Muscle layer of colon (tissue), 2 donors: ENCODE data around the gene PNPLA2.

Source experiments
- H3K27ac ChIP-seq: one replicate; pipeline ENCODE4 v1.7.0; 2013; ENCODE audit warnings: low read depth, mild to moderate bottlenecking, low read length, moderate library complexity
- H3K27me3 ChIP-seq, 2 donors: one replicate each; pipeline ENCODE4 v1.7.0; 2013; ENCODE audit warnings: low read length in 2 of 2, mild to moderate bottlenecking in 2 of 2; ENCODE audit not compliant: insufficient read depth in 2 of 2, control insufficient read depth in 1 of 2
- H3K36me3 ChIP-seq: one replicate; pipeline ENCODE4 v1.7.0; 2013; ENCODE audit warnings: mild to moderate bottlenecking, low read length; ENCODE audit not compliant: insufficient read depth
- H3K4me1 ChIP-seq: one replicate; pipeline ENCODE4 v1.7.0; 2013; ENCODE audit warnings: mild to moderate bottlenecking, low read length; ENCODE audit not compliant: insufficient read depth
- H3K4me3 ChIP-seq, 2 donors: one replicate each; pipeline ENCODE4 v1.7.0; 2013; ENCODE audit warnings: low read length in 2 of 2, low read depth in 1 of 2, mild to moderate bottlenecking in 1 of 2, moderate library complexity in 1 of 2
- H3K9ac ChIP-seq: one replicate; pipeline ENCODE4 v1.7.0; 2013; ENCODE audit warnings: low read length
- H3K9me3 ChIP-seq: one replicate; pipeline ENCODE4 v1.7.0; 2013; ENCODE audit warnings: mild to moderate bottlenecking, low read length
- donor health status: abdominal sarcoma.
- donor health status: Adenocarcinoma of cecum.

The PNPLA2 gene

DNA sequence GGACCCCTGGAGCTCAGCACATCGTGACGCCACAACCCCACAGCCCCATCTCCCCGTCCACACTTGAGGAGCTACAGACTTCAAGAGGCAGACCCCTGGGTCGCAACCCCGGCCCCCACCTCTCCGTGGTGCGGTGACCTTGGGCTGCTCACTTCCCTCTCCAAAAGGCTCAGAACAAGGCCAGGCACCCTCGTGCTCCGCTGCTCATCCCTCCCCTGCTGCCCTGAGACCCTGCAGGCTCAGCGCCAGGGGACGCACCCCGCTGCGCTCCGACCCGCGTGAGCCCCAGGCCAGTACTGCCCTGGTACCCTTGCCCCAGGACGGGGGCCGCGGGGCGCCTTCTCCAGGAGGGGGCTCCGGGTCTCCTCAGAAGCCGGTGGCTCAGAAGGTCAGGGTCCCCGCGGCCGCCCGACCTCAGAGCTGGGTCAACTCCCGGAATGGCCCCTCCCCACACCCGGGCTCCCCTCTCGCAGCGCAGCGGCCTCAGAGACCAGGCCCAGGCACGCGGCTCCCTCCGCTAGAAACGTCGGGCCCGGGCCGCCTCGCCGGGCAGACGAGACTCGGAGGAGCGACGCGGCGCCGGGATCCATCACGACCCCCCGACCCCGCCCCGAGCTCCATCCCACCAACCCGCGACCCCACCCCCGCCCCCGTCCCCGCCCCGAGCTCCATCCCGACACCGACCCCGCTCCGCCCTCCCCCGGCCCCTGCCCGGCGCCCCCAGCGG, 42.0 kb upstream of the PNPLA2 start:
- no peaks in the 10 kb centered on the region for H3K9me3 ChIP-seq
- H3K27me3 ChIP-seq = no peaks in the 10 kb centered on the region
- H3K4me3 ChIP-seq = peak overlapping the region; percentile 71 to 87
- H3K4me1 ChIP-seq = peaks cover 20% of the 10 kb centered on the region
- peaks cover 12% of the 10 kb centered on the region for H3K36me3 ChIP-seq
- H3K27ac ChIP-seq = peak overlapping the region; percentile 51
- peak overlapping the region; percentile 39 for H3K9ac ChIP-seq

DNA sequence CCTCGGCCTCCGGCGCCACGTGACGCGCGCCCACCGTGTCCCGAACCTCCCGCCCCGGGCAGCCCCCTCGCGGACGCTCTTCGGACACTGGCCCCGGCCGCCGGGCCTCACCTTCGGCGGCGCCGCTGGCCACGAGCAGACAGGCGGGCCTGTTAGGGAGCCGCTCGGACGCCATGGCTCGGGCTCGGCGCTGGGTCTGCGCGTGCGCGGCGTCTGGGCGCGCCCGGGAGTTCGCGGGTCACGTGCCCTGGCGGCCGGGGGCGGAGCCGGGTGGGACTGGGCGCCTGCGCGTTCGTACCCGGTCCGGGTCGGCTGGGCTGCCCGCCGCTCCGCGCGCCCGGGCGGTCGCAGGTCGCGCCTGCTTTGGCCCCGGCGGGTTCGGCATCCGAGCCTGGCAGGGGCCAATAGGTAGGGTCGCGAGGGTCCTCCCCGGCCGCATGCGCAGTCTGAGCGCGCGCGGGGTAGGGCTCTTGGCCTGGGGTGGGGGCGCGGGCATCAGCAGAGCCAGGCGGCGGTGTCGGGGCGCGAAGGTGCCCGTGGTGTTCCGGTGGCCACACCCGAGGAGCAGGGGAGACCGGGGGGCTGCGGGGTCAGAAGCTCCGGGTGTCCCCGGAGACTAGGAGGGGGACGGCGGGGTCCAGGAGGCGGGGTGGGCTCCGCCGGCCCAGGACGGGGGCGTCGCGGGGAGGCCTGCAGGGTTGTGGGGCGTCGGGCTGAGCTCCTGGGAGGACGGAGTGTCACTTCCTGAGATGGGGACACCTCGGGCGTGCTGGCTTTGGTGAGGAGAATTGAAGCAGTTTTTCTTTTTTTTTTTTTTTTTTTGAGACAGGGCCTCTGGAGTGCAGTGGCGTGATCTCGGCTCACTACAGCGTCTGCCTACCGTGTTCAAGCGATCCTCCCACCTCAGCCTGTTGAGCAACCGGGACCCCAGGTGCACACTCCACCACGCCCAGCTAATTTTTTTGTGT, 41.1 kb upstream of the PNPLA2 start, which contains the start of gene GATD1:
Gene GATD1, minus strand, starts transcription at position 200 of the 968 bp plus-strand sequence. Its CDS starts 25 bp downstream, at position 175.
- Histone ChIP-seq H3K9me3 (no peaks in the 10 kb centered on the region), H3K9ac (peak within 1 kb of the TSS; percentile 49), H3K27me3 (no peaks in the 10 kb centered on the region), H3K36me3 (peaks cover 11% of the 10 kb centered on the region), H3K27ac (peak within 1 kb of the TSS; percentile 89), H3K4me3 (peak within 1 kb of the TSS; percentile 71 to 87), H3K4me1 (peaks cover 20% of the 10 kb centered on the region)

DNA sequence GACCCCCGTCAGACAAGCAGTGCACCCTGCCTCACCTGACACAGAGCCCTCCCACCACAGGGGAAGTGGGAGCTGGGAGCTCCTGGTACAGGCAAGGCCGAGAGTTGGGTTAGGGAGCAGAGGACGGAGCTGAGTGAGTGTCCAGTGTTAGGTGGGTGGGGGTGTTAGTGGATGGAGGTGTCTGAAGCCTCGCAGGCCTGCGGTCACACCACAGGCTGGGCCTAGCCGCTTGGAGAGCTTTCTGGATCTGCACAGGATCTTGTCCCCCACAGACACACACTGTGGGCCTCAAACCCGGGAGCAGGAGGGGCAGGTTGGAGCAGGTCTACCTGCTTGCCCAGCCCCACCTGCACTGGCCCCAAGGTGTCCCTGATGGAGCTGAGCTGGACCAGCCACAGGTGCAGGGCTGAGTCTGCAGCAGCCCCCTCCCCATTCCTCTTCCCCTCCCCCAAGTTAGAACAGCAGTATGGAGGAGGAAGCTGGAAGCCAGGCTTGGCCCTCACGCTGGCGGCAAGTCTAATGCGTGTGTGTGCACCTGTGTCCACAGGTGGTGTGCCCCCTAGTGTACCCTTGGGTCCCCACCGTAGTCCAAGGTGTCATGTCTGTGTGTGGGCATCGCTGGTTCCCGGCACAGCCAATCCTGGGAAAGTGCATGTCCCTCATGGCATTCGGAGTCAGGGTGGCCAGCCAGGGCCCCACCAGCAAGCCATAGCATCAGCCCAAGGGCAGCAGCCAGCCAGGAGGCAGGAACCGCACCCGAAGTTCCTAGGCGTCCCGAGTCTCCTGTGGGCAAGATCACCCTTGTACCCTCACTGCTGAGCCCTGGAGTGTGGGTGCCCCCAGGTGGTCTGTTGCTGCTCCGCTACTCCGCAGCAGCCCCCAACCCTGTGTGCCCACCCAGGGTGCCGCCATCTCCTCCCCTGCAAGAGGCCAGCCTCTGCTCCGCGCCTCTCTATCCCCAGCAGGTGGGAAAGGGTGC, 39.4 kb upstream of the PNPLA2 start:
- H3K27me3 ChIP-seq = no peaks in the 10 kb centered on the region
- H3K9ac ChIP-seq = no peak overlapping the region
- H3K4me3 ChIP-seq = no peak overlapping the region
- H3K36me3 ChIP-seq = no peaks in the 10 kb centered on the region
- H3K27ac ChIP-seq = no peak overlapping the region
- peaks cover 32% of the 10 kb centered on the region for H3K4me1 ChIP-seq
- no peaks in the 10 kb centered on the region for H3K9me3 ChIP-seq

DNA sequence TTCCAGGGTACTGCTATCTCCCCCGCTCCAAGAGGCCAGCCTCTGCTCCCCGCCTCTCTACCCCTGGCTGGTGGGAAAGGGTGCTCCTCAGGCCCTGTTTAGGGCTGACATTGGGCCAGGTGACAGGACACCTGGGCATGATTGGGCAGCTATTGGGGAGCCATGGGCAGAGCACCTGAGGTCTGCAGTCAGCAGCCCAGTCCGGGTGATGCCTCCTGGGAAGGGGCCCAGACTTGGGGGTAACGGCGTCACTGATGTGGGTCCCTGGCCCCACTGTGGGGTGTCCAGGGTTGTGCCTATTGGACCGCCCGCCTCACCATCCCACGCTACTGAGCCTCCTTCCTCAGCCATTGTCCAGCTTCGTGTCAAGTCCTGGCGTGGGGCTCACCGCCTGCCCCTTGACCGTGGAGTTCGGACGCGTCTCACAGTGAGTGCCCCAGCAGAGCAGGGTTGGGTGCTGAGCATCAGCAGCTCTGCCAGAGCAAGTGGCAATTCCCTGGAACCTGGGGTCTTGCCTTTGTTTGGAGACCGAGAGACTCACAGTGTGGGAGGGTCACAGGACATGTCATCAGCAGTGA, 38.7 kb upstream of the PNPLA2 start:
- H3K36me3 ChIP-seq = no peaks in the 10 kb centered on the region
- H3K4me1 ChIP-seq = peaks cover 28% of the 10 kb centered on the region
- no peak overlapping the region for H3K4me3 ChIP-seq

DNA sequence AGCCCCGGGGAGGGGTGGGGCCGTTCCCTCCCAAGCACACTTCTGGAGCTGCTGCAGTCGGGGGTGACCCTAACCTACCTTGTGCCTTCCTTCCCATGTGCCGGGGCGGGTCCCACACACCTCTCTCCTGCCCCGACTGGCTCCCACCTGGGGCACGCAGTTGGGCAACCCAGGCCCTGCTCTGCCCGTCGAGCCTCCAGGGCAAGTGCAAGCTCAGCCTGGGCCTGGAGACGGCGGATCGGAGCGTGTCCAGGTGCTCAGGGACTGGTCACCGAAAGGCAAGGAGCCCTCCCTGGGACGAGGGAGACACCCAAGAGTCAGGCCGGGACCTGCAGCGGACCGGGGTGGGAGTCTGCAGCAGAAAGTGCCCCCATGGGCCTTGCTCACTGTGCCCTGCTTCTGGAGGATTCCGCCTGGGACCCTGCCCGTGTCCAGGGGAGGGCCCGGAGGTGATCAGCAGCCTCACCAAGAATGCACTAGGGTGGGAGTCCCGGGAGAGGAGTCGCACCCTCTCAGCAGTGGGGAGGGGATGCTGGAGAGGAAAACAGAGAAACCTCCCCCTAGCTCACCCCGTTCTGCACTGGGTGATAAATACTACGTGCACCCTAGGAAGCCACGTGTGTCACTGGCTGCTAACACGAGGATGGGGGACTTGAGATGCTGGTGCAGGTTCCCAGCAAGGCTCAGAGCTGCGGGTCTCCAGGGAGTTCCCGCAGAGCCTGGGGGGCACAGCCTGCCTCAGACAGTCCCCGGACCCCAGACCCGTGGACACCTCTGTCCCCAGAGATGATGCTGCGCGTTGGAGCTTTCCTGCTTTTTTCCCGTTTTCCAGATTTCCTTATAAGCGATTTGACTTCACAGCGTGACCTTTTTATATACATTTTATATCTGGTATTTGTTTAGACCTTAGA, 36.2 kb upstream of the PNPLA2 start:
- H3K9ac ChIP-seq = peak overlapping the region; percentile 9
- no peaks in the 10 kb centered on the region for H3K27me3 ChIP-seq
- H3K4me1 ChIP-seq = peaks cover 21% of the 10 kb centered on the region
- no peak overlapping the region for H3K27ac ChIP-seq
- H3K9me3 ChIP-seq = no peaks in the 10 kb centered on the region
- no peaks in the 10 kb centered on the region for H3K36me3 ChIP-seq
- H3K4me3 ChIP-seq = no peak overlapping the region

More for the DNA sequence above, 38.7 kb upstream of the PNPLA2 start:
- Histone ChIP-seq H3K9me3 (no peaks in the 10 kb centered on the region), H3K27ac (no peak overlapping the region), H3K27me3 (no peaks in the 10 kb centered on the region), H3K9ac (no peak overlapping the region)

DNA sequence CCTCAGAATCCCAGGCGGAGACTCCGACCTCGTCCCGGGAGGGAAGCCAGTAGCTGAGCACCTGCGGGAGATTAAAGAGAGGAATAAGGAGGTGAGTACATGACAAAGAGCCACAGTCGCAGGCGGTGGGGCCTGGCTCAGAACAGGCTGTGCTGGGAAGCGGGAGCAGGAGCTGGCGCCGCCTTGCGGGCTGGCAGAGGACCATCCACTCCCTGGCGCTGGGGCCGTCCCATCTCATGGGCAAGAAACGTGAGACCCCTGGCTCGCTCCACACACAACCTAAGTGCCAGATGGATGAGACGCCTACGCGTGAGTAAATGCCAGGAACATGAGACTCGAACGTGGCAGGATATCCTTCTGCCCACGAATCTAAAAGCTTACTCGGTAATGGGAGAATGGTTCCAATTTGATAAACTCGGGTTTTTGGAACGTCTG, 35.1 kb upstream of the PNPLA2 start:
- no peaks in the 10 kb centered on the region for H3K36me3 ChIP-seq
- H3K4me3 ChIP-seq = no peak overlapping the region
- peaks cover 13% of the 10 kb centered on the region for H3K4me1 ChIP-seq
- no peaks in the 10 kb centered on the region for H3K9me3 ChIP-seq
- H3K9ac ChIP-seq = no peak overlapping the region
- H3K27ac ChIP-seq = no peak overlapping the region
- H3K27me3 ChIP-seq = peaks cover 0 to 6% of the 10 kb centered on the region in 2 donors

DNA sequence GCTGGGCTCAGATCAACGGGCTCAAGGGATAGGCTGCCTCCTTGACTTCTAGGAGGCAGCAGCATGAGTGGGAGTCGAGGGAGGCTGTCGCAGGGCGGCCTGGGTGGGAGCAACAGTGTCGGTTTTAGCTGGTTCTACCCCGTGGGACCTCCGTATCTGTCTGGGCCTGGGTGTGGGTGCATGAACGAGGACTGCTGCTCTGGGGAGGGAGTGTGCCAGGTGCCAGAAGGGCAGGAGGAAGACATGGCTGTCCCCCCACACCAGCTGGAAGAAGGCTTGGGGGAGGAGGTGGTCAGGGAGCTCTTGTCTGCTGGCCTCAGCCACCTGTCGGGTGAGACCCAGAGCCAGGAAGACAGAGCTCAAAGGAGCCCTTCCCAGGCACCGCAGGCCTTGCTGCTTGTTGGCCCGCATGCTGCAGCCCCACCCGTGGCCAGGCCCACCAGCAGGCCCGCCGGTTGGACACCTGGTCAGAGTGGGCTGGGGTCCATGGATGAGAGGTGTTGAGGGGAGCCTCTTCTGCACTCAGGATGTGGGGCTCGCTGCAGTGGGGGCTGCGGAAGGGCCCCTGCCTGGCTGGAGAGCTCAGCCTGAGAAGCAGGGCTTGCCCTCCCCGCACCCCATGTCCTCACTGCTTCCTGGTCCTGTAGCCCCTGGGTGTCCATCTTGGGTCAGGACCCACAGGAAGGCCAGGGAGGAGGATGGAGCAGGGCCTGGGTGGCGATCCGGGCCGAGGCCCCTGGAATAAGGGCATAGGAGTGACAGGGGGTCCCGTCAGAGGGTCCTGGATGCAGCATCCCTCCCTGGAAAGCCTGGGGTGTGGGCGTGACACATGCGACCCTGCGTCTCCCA, 32.3 kb upstream of the PNPLA2 start:
- Histone ChIP-seq H3K4me3 (no peak overlapping the region), H3K27me3 (peaks cover 0 to 23% of the 10 kb centered on the region in 2 donors), H3K36me3 (no peaks in the 10 kb centered on the region)

DNA sequence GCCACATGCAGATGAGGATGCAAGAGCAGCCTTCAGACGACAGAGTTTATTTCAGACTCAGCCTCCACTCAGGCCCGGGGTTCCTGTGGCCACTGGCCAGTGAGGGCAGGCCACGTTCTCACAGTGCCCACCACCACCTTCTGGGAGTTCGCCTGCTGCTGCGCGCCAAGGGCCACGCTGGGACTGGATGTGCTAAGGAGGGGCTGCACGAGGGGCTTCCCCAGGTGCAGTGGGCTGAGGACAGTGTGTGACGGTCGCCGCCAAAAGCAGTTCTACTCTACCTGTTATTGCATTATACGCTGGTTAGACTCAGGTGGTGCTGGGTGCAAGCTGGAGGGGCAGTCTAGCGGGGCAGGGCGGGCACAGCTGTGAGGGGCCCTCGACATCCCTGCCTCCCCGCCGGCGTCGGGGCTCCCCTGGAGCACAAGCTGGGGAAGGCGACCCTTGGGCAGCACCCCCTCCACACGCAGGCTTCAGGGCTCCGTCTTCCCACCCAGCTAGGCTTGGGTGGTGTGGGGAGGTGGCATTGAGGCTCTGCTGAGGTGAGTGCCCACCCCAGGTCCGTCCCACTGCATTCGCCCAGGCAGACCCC, 31.5 kb upstream of the PNPLA2 start:
- no peak overlapping the region for H3K4me3 ChIP-seq
- H3K36me3 ChIP-seq = no peaks in the 10 kb centered on the region
- H3K9ac ChIP-seq = no peak overlapping the region
- peaks cover 13% of the 10 kb centered on the region for H3K4me1 ChIP-seq
- H3K27me3 ChIP-seq = peaks cover 0 to 23% of the 10 kb centered on the region in 2 donors
- H3K27ac ChIP-seq = no peak overlapping the region
- H3K9me3 ChIP-seq = no peaks in the 10 kb centered on the region

More for the DNA sequence above, 32.3 kb upstream of the PNPLA2 start:
- H3K9ac ChIP-seq = no peak overlapping the region
- no peak overlapping the region for H3K27ac ChIP-seq
- no peaks in the 10 kb centered on the region for H3K9me3 ChIP-seq
- H3K4me1 ChIP-seq = peaks cover 13% of the 10 kb centered on the region

DNA sequence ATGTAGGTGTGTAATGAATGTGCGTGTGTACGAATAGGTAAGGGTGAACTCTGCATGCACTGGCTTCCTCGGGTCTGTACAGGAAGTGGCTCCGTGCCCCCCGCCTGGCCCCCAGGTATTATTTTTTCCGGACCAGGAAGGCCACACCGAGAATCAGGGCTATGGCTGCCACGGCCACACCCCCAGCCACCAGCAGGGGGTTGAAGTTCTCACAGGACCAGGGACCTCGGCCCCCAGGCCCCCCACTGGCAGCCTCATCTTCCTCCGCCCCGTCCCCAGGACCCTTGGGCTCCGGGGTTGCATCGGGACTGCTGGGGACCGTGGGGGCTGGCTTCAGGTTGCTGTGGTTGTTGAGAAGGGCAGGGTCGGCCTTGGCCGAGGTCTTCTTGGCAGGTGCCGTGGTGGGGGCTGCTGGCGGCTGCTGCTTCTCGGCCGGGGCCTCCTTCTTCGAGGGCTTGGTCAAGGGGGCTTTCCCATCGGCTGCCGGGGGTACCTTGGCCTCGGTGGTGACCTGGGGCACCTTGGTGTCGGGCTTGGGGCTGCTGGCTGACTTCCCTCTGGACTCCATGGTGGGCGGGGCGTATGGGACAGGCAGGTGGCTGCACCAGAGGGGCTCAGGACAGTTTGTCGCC, 30.6 kb upstream of the PNPLA2 start:
- H3K4me3 ChIP-seq = no peak overlapping the region
- no peaks in the 10 kb centered on the region for H3K36me3 ChIP-seq
- peaks cover 0 to 23% of the 10 kb centered on the region in 2 donors for H3K27me3 ChIP-seq
- H3K9ac ChIP-seq = no peak overlapping the region
- H3K9me3 ChIP-seq = no peaks in the 10 kb centered on the region
- no peak overlapping the region for H3K27ac ChIP-seq
- peaks cover 9% of the 10 kb centered on the region for H3K4me1 ChIP-seq
